Liver (tissue), 9 donors: Measurements from ENCODE around the gene EMD. TPM values are rescaled to one million over a fixed set of nuclear protein-coding genes. Genes with fewer than 3 reads are reported as not detected.

Experiments used
- DNase-seq: peaks from one replicate; pipeline ENCODE4 v3.0.0-alpha.2; 2017; ENCODE audit warnings: low spot score
- H3K27ac ChIP-seq, 2 donors: one replicate each; pipeline ENCODE4 v1.7.0; 2013; ENCODE audit warnings: inconsistent platforms in 2 of 2, low read length in 2 of 2, control low read depth in 1 of 2, low read depth in 1 of 2, mild to moderate bottlenecking in 1 of 2
- H3K27me3 ChIP-seq, 4 donors: one replicate each; pipeline versions ENCODE4 v1.6.1 to v1.7.0; 2013; ENCODE audit warnings: low read length in 3 of 4, inconsistent platforms in 1 of 4, mild to moderate bottlenecking in 1 of 4, moderate library complexity in 1 of 4; ENCODE audit not compliant: control insufficient read depth in 4 of 4, insufficient read depth in 4 of 4
- H3K36me3 ChIP-seq, 4 donors: one replicate each; pipeline versions ENCODE4 v1.6.1 to v1.7.0; 2013; ENCODE audit warnings: low read length in 3 of 4, mild to moderate bottlenecking in 3 of 4, low read depth in 1 of 4, moderate library complexity in 1 of 4; ENCODE audit not compliant: control insufficient read depth in 4 of 4, insufficient read depth in 3 of 4
- H3K4me1 ChIP-seq, 4 donors: one replicate each; pipeline versions ENCODE4 v1.6.1 to v1.7.0; 2013; ENCODE audit warnings: low read length in 3 of 4, mild to moderate bottlenecking in 3 of 4, moderate library complexity in 1 of 4; ENCODE audit not compliant: control insufficient read depth in 4 of 4, insufficient read depth in 4 of 4
- H3K4me3 ChIP-seq, 3 donors: one replicate each; pipeline versions ENCODE4 v1.6.1 to v1.7.0; 2013; ENCODE audit warnings: low read length in 3 of 3, control low read depth in 1 of 3, low read depth in 1 of 3, mild to moderate bottlenecking in 1 of 3
- H3K9ac ChIP-seq, 2 donors: one replicate each; pipeline ENCODE4 v1.7.0; 2013; ENCODE audit warnings: low read length in 2 of 2, mild to moderate bottlenecking in 2 of 2, moderate library complexity in 2 of 2, control low read depth in 1 of 2, low read depth in 1 of 2
- H3K9me3 ChIP-seq, 4 donors: one replicate each; pipeline versions ENCODE4 v1.6.1 to v1.7.0; 2013; ENCODE audit warnings: low read length in 3 of 4; ENCODE audit not compliant: control insufficient read depth in 4 of 4
- EGR1 ChIP-seq, 2 donors: IDR thresholded peaks; 2 replicates each; pipeline ENCODE4 v1.6.1; 2016 to 2018; ENCODE audit warnings: antibody characterized with exemption in 2 of 2, low read depth in 2 of 2
- FOXA1 ChIP-seq: IDR thresholded peaks from 2 replicates; pipeline ENCODE4 v1.6.1; 2016; ENCODE audit warnings: antibody characterized with exemption
- FOXA2 ChIP-seq: IDR thresholded peaks from 2 replicates; pipeline ENCODE4 v1.6.1; 2016; ENCODE audit warnings: antibody characterized with exemption
- GABPA ChIP-seq, 2 donors: IDR thresholded peaks in 1 of 2; conservative IDR thresholded peaks in 1 of 2; 2 replicates each; pipeline ENCODE4 v1.6.1; 2016; ENCODE audit warnings: antibody characterized with exemption in 2 of 2, mild to moderate bottlenecking in 1 of 2, moderate library complexity in 1 of 2
- HNF4A ChIP-seq, 2 donors: conservative IDR thresholded peaks; 2 replicates each; pipeline ENCODE4 v1.6.1; 2016; ENCODE audit warnings: antibody characterized with exemption in 2 of 2, mild to moderate bottlenecking in 2 of 2
- HNF4G ChIP-seq: IDR thresholded peaks from 2 replicates; pipeline ENCODE4 v1.6.1; 2016; ENCODE audit warnings: antibody characterized with exemption
- JUND ChIP-seq, 2 donors: IDR thresholded peaks; 2 replicates each; pipeline ENCODE4 v1.6.1; 2016; ENCODE audit warnings: antibody characterized with exemption in 2 of 2
- NR2F2 ChIP-seq: IDR thresholded peaks from 2 replicates; pipeline ENCODE4 v1.6.1; 2016; ENCODE audit warnings: antibody characterized with exemption
- RAD21 ChIP-seq, 2 donors: IDR thresholded peaks; 2 replicates each; pipeline ENCODE4 v1.6.1; 2016; ENCODE audit warnings: antibody characterized with exemption in 2 of 2, mild to moderate bottlenecking in 2 of 2
- REST ChIP-seq: IDR thresholded peaks from 2 replicates; pipeline ENCODE4 v1.6.1; 2016; ENCODE audit warnings: antibody characterized with exemption, mild to moderate bottlenecking
- RXRA ChIP-seq, 2 donors: IDR thresholded peaks; 2 replicates each; pipeline ENCODE4 v1.6.1; 2017 to 2018; ENCODE audit warnings: antibody characterized with exemption in 2 of 2, mild to moderate bottlenecking in 1 of 2
- SP1 ChIP-seq: IDR thresholded peaks from 2 replicates; pipeline ENCODE4 v1.6.1; 2018; ENCODE audit warnings: antibody characterized with exemption, mild to moderate bottlenecking
- TAF1 ChIP-seq: conservative IDR thresholded peaks from 2 replicates; pipeline ENCODE4 v1.6.1; 2016; ENCODE audit warnings: antibody characterized with exemption, mild to moderate bottlenecking
- YY1 ChIP-seq: IDR thresholded peaks from 2 replicates; pipeline ENCODE4 v1.6.1; 2016; ENCODE audit warnings: antibody characterized with exemption, mild to moderate bottlenecking
- ZBTB33 ChIP-seq: IDR thresholded peaks from 2 replicates; pipeline ENCODE4 v1.6.1; 2016; ENCODE audit warnings: antibody characterized with exemption
- WGBS: extraction: QIAGEN DNeasy Blood & Tissue Kit; methylation state at CpG from one replicate; pipeline ENCODE4 v1.1.7; 2013; 5-methylcytosine and 5-hydroxymethylcytosine counted together
- polyA plus RNA-seq, 2 donors: library from polyadenylated mRNA; stranded (reverse) in 1 of 2; unstranded in 1 of 2; fragments of 200-250 nt in 1 of 2; fragments of >200 nt in 1 of 2; fragmentation: Nextera tagmentation in 1 of 2; extraction: Ambion mirVana in 1 of 2; gene quantifications; one replicate each; pipeline versions ENCODE4 v1.2.1 to v1.2.3, GENCODE V29; 2013 to 2015
- total RNA-seq, 2 donors: library from RNA; depleted of rRNA; stranded (reverse); fragments of >200 nt; gene quantifications; one replicate each; pipeline ENCODE4 v1.2.3, GENCODE V29; 2014
- TF ChIP-seq, protein P1 (sequence below): IDR thresholded peaks from 2 replicates; pipeline ENCODE4 v1.6.1; 2016; ENCODE audit warnings: antibody characterized with exemption
- TF ChIP-seq, protein P2 (sequence below): fragments of 150-350 bp; IDR thresholded peaks from 2 replicates; pipeline ENCODE4 v1.5.1; 2017; ENCODE audit warnings: improper control_type of control experiment, low read depth, low read length; ENCODE audit not compliant: missing input control
- TF ChIP-seq, protein P3 (sequence below): IDR thresholded peaks from 2 replicates; pipeline ENCODE4 v1.6.1; 2016; ENCODE audit warnings: antibody characterized with exemption
- donor health status: healthy.
- donor health status: healthy.
- donor health status: healthy.
- donor health status: healthy.
- donor health status: healthy.

The EMD gene
- total and polyA plus RNA-seq, 4 donors = 11.6 to 38.0 (median 17.0) TPM

GRCh38 chrX:154380153-154380552 lies 1.1 kb downstream of the EMD start:
- Histone ChIP-seq H3K9ac (peak overlapping the region; percentile 87 to 91), H3K27ac (peak overlapping the region; percentile 96 to 98), H3K4me1 (peaks cover 3 to 11% (median 7%) of the 10 kb centered on the region in 4 donors), H3K9me3 (no peaks in the 10 kb centered on the region), H3K36me3 (no peaks in the 10 kb centered on the region), H3K4me3 (peak overlapping the region; percentile 69 to 78 (median 72)), H3K27me3 (no peaks in the 10 kb centered on the region)
- TF ChIP-seq HNF4A (conservative IDR thresholded peaks at IDR 0.05) (no peak), HNF4G (no peak), TAF1 (no peak), RAD21 (IDR thresholded peaks at IDR 0.05) (no peak), FOXA1 (no peak), JUND (IDR thresholded peaks at IDR 0.05) (no peak), ZBTB33 (no peak), EGR1 (IDR thresholded peaks at IDR 0.05; ENCODE audit: low read depth in 2 of 2) (no peak), SP1 (no peak), FOXA2 (no peak), RXRA (IDR thresholded peaks at IDR 0.05) (no peak), GABPA (IDR thresholded peaks at IDR 0.05 in 1 of 2, conservative IDR thresholded peaks at IDR 0.05 in 1 of 2) (no peak), NR2F2 (no peak), REST (no peak), YY1 (no peak)
- TF ChIP-seq, protein P1, sequence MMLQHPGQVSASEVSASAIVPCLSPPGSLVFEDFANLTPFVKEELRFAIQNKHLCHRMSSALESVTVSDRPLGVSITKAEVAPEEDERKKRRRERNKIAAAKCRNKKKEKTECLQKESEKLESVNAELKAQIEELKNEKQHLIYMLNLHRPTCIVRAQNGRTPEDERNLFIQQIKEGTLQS = no peak
- TF ChIP-seq, protein P2, sequence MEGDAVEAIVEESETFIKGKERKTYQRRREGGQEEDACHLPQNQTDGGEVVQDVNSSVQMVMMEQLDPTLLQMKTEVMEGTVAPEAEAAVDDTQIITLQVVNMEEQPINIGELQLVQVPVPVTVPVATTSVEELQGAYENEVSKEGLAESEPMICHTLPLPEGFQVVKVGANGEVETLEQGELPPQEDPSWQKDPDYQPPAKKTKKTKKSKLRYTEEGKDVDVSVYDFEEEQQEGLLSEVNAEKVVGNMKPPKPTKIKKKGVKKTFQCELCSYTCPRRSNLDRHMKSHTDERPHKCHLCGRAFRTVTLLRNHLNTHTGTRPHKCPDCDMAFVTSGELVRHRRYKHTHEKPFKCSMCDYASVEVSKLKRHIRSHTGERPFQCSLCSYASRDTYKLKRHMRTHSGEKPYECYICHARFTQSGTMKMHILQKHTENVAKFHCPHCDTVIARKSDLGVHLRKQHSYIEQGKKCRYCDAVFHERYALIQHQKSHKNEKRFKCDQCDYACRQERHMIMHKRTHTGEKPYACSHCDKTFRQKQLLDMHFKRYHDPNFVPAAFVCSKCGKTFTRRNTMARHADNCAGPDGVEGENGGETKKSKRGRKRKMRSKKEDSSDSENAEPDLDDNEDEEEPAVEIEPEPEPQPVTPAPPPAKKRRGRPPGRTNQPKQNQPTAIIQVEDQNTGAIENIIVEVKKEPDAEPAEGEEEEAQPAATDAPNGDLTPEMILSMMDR = no peak
- TF ChIP-seq, protein P3, sequence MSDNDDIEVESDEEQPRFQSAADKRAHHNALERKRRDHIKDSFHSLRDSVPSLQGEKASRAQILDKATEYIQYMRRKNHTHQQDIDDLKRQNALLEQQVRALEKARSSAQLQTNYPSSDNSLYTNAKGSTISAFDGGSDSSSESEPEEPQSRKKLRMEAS = no peak
- no peak for DNase-seq
- WGBS = 33% methylated on average over 13 of the region's 13 CpGs
